HL-60 (cell line): Measurements from ENCODE around the gene BCL11A.

Source experiments
- DNase-seq, 2 experiments: peaks; one replicate each; pipeline ENCODE4 v3.0.0-alpha.2; 2010 to 2020; ENCODE audit warnings: low read depth in 1 of 2, low spot score in 1 of 2
- H3K27ac ChIP-seq: fragments of 250-450 bp; sonication (Bioruptor Pico); replicated peaks from 2 replicates; pipeline ENCODE4 v1.5.1; 2020; ENCODE audit warnings: mild to moderate bottlenecking, moderate library complexity
- H3K27me3 ChIP-seq: fragments of 250-450 bp; sonication (Bioruptor Pico); 2 replicates; pipeline ENCODE4 v1.5.1; 2021; ENCODE audit warnings: mild to moderate bottlenecking, moderate library complexity; ENCODE audit not compliant: insufficient read depth, poor library complexity, severe bottlenecking
- H3K4me3 ChIP-seq: replicated peaks from 2 replicates; pipeline ENCODE4 v1.5.1; 2011; ENCODE audit warnings: mild to moderate bottlenecking, control low read depth, low read length; ENCODE audit not compliant: insufficient read depth
- GABPA ChIP-seq: IDR thresholded peaks from 2 replicates; pipeline ENCODE4 v1.6.1; 2012; ENCODE audit warnings: low read depth
- POLR2AphosphoS5 ChIP-seq: IDR thresholded peaks from 2 replicates; pipeline ENCODE4 v1.6.1; 2012; ENCODE audit warnings: low read depth
- SPI1 ChIP-seq: IDR thresholded peaks from 2 replicates; pipeline ENCODE4 v1.6.1; 2012; ENCODE audit warnings: low read depth, mild to moderate bottlenecking, borderline replicate concordance
- TF ChIP-seq, protein P1 (sequence below): IDR thresholded peaks from 2 replicates; pipeline ENCODE4 v1.6.1; 2012; ENCODE audit warnings: low read depth; ENCODE audit not compliant: insufficient replicate concordance
- TF ChIP-seq, protein P2 (sequence below): IDR thresholded peaks from one replicate; pipeline ENCODE4 v1.5.1; 2011; ENCODE audit warnings: low read length, control low read depth, inconsistent platforms; ENCODE audit not compliant: insufficient read depth

BCL11A gene

DNA sequence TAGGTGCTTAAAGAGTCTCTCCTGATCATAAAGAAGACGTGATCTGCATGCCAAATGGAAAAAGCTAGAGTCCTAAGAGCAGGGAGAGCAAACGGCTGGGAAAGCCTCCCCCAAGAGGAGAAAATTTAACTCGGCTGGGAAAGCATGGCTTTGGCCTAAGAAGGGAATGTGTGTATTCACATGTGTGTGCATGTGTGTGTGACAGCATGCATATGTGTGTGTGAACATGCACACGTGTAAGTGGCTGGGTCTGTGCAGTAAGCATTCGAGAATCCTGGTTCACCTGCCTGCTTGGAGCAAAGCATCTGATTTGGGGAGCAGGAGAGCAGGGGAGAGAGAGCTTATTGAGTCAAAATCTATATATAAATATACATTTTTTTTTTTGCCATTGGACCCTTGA, 30.1 kb upstream of the BCL11A start:
- DNase-seq: no peak
- Histone ChIP-seq H3K27me3 (no peaks in the 10 kb centered on the region), H3K27ac (no peak overlapping the region), H3K4me3 (no peak overlapping the region)
- TF ChIP-seq, protein P1, sequence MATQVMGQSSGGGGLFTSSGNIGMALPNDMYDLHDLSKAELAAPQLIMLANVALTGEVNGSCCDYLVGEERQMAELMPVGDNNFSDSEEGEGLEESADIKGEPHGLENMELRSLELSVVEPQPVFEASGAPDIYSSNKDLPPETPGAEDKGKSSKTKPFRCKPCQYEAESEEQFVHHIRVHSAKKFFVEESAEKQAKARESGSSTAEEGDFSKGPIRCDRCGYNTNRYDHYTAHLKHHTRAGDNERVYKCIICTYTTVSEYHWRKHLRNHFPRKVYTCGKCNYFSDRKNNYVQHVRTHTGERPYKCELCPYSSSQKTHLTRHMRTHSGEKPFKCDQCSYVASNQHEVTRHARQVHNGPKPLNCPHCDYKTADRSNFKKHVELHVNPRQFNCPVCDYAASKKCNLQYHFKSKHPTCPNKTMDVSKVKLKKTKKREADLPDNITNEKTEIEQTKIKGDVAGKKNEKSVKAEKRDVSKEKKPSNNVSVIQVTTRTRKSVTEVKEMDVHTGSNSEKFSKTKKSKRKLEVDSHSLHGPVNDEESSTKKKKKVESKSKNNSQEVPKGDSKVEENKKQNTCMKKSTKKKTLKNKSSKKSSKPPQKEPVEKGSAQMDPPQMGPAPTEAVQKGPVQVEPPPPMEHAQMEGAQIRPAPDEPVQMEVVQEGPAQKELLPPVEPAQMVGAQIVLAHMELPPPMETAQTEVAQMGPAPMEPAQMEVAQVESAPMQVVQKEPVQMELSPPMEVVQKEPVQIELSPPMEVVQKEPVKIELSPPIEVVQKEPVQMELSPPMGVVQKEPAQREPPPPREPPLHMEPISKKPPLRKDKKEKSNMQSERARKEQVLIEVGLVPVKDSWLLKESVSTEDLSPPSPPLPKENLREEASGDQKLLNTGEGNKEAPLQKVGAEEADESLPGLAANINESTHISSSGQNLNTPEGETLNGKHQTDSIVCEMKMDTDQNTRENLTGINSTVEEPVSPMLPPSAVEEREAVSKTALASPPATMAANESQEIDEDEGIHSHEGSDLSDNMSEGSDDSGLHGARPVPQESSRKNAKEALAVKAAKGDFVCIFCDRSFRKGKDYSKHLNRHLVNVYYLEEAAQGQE: no peak
- TF ChIP-seq GABPA (no peak), SPI1 (no peak), POLR2AphosphoS5 (no peak)
- TF ChIP-seq, protein P2, sequence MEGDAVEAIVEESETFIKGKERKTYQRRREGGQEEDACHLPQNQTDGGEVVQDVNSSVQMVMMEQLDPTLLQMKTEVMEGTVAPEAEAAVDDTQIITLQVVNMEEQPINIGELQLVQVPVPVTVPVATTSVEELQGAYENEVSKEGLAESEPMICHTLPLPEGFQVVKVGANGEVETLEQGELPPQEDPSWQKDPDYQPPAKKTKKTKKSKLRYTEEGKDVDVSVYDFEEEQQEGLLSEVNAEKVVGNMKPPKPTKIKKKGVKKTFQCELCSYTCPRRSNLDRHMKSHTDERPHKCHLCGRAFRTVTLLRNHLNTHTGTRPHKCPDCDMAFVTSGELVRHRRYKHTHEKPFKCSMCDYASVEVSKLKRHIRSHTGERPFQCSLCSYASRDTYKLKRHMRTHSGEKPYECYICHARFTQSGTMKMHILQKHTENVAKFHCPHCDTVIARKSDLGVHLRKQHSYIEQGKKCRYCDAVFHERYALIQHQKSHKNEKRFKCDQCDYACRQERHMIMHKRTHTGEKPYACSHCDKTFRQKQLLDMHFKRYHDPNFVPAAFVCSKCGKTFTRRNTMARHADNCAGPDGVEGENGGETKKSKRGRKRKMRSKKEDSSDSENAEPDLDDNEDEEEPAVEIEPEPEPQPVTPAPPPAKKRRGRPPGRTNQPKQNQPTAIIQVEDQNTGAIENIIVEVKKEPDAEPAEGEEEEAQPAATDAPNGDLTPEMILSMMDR: no peak

DNA sequence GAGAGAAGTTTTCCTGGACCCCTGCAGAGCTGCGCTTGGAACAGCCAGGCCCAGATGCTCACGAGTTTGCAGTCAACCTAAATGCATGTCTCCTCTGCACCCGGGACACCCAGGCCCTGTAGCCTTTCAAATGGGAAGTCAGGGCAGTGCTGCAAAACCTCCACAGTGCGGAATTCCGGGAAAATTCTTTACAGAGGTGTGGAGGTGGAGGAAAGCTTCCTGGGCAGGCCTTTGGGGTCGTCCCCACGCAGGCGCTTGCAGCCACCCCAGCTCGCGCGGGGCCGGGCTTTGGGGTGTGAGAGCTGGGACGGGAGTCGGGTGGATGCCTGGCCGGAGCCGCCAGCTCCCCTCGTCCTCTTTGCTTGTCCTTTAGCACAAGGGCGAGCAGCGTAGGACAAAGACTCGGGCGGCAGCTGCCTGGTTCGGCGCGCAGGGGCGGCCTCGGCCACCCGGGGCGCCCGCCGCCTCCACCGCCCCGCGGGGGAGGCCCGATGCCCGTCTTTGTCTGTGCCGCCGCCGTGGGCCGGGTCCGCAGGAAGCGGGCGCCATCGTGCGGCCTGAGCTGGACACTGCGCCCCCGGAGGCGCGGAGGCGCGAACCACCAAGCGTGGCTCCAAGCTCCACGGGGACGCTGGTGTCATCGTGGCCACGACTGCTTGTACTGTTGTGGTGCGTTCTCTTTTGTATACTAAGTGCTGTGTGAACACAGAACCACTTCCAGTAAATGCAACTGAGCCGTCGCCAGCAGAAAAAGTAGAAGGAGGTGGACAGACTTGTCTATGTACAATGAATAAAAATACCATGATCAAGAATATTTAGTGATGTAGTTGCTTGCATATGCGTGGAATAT, 28.2 kb upstream of the BCL11A start:
- H3K27me3 ChIP-seq: no peaks in the 10 kb centered on the region
- TF ChIP-seq, protein P2: peak; percentile 75
- TF ChIP-seq GABPA (no peak), SPI1 (no peak), POLR2AphosphoS5 (no peak)
- TF ChIP-seq, protein P1: no peak
- peak; percentile 32 to 65 for DNase-seq
- peak overlapping the region; percentile 45 for H3K4me3 ChIP-seq
- no peak overlapping the region for H3K27ac ChIP-seq

DNA sequence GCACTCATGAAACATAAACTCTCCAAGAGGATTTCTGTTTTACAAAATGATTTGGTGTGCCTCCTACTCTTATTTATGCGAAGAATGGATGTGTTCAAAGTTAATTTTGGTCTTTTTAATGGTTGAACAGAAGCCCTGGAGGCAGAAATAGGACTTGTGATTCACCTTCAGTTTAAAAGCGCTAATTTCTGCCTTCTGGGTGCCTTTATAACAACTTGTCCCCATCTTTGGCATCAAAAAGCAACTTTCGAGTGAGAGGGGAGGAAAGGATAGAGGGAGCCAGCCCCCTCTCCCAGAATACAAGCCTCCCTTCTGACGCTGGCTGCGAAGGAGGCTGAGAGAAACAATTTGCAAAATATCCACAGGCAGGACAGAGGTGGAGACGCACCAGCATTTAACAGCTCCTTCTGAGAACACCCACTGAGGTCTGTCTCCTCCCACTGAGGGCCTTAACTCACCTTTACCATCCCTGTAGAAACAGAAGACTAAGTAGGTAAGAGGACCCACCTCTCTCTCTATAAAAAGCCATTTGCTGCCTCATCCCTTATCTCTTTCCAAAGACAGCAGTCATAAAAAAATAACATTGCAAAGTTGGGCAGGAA, 24.3 kb upstream of the BCL11A start:
- no peak for DNase-seq
- Histone ChIP-seq H3K27ac (no peak overlapping the region), H3K27me3 (no peaks in the 10 kb centered on the region), H3K4me3 (no peak overlapping the region)
- TF ChIP-seq, protein P2: no peak
- TF ChIP-seq SPI1 (no peak), GABPA (no peak), POLR2AphosphoS5 (no peak)
- TF ChIP-seq, protein P1: no peak
